ENCODE measurements around the gene PKP1. TPM values are rescaled to one million over a fixed set of nuclear protein-coding genes. Genes with fewer than 3 reads are reported as not detected.

Gene PKP1
- total and polyA plus RNA-seq, 4 experiments from 2014 or later = not detected

DNA sequence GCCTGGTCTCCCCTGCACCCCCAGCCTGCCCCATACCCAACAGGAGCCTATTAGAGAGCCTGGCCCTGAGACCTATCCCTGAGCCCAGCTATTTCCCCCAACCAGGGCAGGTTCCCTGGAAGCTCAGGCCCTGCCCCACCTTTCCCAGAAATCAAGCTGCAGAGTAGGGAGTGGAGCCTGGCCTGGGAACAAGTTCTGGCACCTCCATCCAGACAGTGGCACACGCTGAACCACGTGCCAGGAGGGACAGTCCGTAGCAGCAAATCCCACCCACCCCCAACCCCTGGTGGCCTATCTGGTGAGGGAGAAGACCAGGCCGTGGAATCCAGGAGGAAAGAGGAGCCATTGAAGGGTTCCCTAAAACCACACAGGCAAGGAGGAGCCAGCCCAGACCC is 71.6 kb downstream of the PKP1 start:
- no peak overlapping the region for H3K27ac Mint-ChIP-seq
- H3K4me1 Mint-ChIP-seq = no peaks in the 10 kb centered on the region
- H3K36me3 ChIP-seq (ENCODE audit: insufficient read depth, low read length) = no peaks in the 10 kb centered on the region
- intact Hi-C loops (cut with micrococcal nuclease) = no loop called here
- peaks cover 8 to 23% of the 10 kb centered on the region in 2 donors for H3K27me3 Mint-ChIP-seq
- no peak overlapping the region for H3K4me3 Mint-ChIP-seq
- H3K9me3 Mint-ChIP-seq = no peaks in the 10 kb centered on the region
- CTCF ChIA-PET (ENCODE audit: partially characterized antibody) = no interaction called here
- POLR2A ChIA-PET (ENCODE audit: partially characterized antibody) = no interaction called here
- H3K9me3 ChIP-seq (ENCODE audit: control insufficient read depth in 1 of 2, low read length in 2 of 2) = no peaks in the 10 kb centered on the region
- no peaks in the 10 kb centered on the region for H3K4me1 ChIP-seq (ENCODE audit: insufficient read depth, low read length)
- no peak overlapping the region for H3K27ac ChIP-seq (ENCODE audit: low read depth, low read length)
- no peak for DNase-seq
- H3K27me3 ChIP-seq (ENCODE audit: insufficient read depth, low read length) = no peaks in the 10 kb centered on the region
- H3K36me3 Mint-ChIP-seq = no peaks in the 10 kb centered on the region
- H3K4me3 ChIP-seq (ENCODE audit: low read length in 2 of 2) = no peak overlapping the region

DNA sequence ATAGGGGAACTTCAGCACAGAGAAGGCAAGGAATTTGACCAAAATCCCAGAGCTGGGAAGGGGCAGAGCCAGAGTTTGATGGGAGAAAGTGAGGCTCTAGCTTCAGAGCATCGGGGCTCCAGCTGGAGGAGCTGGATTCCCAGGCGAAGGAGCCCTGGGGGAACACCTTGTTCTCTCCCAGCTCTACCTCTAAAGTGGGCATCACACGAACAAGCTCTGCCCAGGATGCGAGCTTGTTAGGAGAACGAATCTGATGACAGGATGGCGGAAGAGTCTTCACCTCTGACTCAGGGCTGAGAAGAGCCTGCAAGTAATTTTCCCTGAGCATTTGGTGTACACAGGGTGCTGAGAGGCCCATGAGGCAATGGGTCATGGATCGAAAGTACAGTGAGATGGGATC is 72.2 kb downstream of the PKP1 start:
- no peaks in the 10 kb centered on the region for H3K27me3 ChIP-seq (ENCODE audit: insufficient read depth, low read length)
- no peaks in the 10 kb centered on the region for H3K36me3 Mint-ChIP-seq
- H3K4me3 Mint-ChIP-seq = no peak overlapping the region
- H3K27ac ChIP-seq (ENCODE audit: low read depth, low read length) = no peak overlapping the region
- H3K27ac Mint-ChIP-seq = no peak overlapping the region
- H3K4me1 Mint-ChIP-seq = no peaks in the 10 kb centered on the region
- no peak for DNase-seq
- intact Hi-C loops (cut with micrococcal nuclease) = no loop called here
- H3K27me3 Mint-ChIP-seq = peaks cover 8 to 23% of the 10 kb centered on the region in 2 donors
- no peak overlapping the region for H3K4me3 ChIP-seq (ENCODE audit: low read length in 2 of 2)
- H3K9me3 Mint-ChIP-seq = no peaks in the 10 kb centered on the region
- POLR2A ChIA-PET (ENCODE audit: partially characterized antibody) = no interaction called here
- no peaks in the 10 kb centered on the region for H3K4me1 ChIP-seq (ENCODE audit: insufficient read depth, low read length)
- no peaks in the 10 kb centered on the region for H3K9me3 ChIP-seq (ENCODE audit: control insufficient read depth in 1 of 2, low read length in 2 of 2)
- CTCF ChIA-PET (ENCODE audit: partially characterized antibody) = no interaction called here
- H3K36me3 ChIP-seq (ENCODE audit: insufficient read depth, low read length) = no peaks in the 10 kb centered on the region

DNA sequence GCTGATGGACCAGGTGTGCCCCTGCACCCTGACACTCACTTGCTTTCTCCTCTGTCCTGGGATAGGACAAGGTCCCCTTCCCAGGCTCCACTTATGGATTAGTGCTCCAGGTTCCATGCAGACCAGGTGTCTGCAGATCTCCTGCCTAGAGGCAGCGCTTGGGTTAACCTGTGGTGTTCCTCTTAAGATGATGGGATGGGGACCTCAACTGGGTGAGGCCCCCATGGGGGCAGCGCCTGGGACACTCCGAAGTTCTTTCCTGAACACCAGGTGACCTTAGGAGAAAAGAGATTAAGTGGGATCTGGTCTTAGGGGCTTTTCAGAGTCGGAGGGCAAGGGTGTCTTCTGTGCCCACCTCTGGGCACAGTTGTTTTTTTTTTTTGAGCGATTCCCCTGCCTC is 72.9 kb downstream of the PKP1 start:
- no peaks in the 10 kb centered on the region for H3K9me3 ChIP-seq (ENCODE audit: control insufficient read depth in 1 of 2, low read length in 2 of 2)
- no peak for DNase-seq
- no peaks in the 10 kb centered on the region for H3K27me3 ChIP-seq (ENCODE audit: insufficient read depth, low read length)
- H3K4me1 ChIP-seq (ENCODE audit: insufficient read depth, low read length) = no peaks in the 10 kb centered on the region
- no peak overlapping the region for H3K4me3 ChIP-seq (ENCODE audit: low read length in 2 of 2)
- ChIA-PET POLR2A (ENCODE audit: partially characterized antibody) (no interaction called here), CTCF (ENCODE audit: partially characterized antibody) (no interaction called here)
- intact Hi-C loops (cut with micrococcal nuclease) = no loop called here
- Mint-ChIP-seq H3K27me3 (peaks cover 6 to 23% of the 10 kb centered on the region in 2 donors), H3K36me3 (no peaks in the 10 kb centered on the region), H3K4me1 (no peaks in the 10 kb centered on the region), H3K4me3 (no peak overlapping the region), H3K27ac (no peak overlapping the region), H3K9me3 (no peaks in the 10 kb centered on the region)
- H3K27ac ChIP-seq (ENCODE audit: low read depth, low read length) = no peak overlapping the region
- H3K36me3 ChIP-seq (ENCODE audit: insufficient read depth, low read length) = no peaks in the 10 kb centered on the region

DNA sequence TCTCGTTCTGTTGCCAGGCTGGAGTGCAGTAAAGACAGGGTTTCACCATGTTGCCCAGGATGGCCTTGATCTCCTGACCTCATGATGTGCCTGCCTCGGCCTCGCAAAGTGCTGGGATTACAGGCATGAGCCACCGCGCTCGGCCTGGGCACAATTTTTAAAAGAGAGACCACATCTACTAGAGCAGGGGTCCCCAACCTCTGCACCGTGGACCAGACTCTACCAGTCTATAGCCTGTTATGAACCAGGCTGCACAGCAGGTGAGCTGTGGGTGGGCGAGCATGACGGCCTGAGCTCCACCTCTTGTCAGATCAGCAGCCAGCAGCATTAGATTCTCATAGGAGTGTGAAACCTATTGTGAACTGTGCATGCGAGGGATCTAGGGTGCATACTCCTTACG is 73.4 kb downstream of the PKP1 start:
- H3K27ac ChIP-seq (ENCODE audit: low read depth, low read length) = no peak overlapping the region
- H3K36me3 Mint-ChIP-seq = no peaks in the 10 kb centered on the region
- no peak overlapping the region for H3K4me3 Mint-ChIP-seq
- H3K27me3 Mint-ChIP-seq = peaks cover 2 to 19% of the 10 kb centered on the region in 2 donors
- no peaks in the 10 kb centered on the region for H3K4me1 Mint-ChIP-seq
- H3K36me3 ChIP-seq (ENCODE audit: insufficient read depth, low read length) = no peaks in the 10 kb centered on the region
- CTCF ChIA-PET (ENCODE audit: partially characterized antibody) = no interaction called here
- H3K27me3 ChIP-seq (ENCODE audit: insufficient read depth, low read length) = no peaks in the 10 kb centered on the region
- no peaks in the 10 kb centered on the region for H3K4me1 ChIP-seq (ENCODE audit: insufficient read depth, low read length)
- no peaks in the 10 kb centered on the region for H3K9me3 ChIP-seq (ENCODE audit: control insufficient read depth in 1 of 2, low read length in 2 of 2)
- H3K9me3 Mint-ChIP-seq = no peaks in the 10 kb centered on the region
- intact Hi-C loops (cut with micrococcal nuclease) = no loop called here
- H3K27ac Mint-ChIP-seq = no peak overlapping the region
- DNase-seq = no peak
- H3K4me3 ChIP-seq (ENCODE audit: low read length in 2 of 2) = no peak overlapping the region
- POLR2A ChIA-PET (ENCODE audit: partially characterized antibody) = no interaction called here

DNA sequence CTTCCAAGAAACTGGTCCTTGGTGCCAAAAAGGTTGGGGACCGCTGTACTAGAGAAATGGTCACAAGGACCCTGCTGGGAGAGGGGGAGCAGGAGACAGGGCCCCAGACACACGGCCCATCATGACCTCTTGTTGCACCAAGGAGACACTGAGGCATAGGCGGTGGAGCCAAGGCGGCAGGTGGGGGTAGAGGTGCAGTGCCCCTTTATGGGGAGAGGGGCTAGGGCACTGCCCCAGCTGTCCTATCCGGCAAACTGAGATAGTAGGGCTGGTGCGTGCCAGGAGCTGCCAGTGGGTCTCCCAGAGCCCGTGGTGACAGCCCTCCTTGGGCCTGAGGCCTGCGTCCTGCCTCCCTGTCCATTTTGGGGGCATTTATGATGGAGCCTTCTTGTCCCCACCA is 73.9 kb downstream of the PKP1 start:
- no peaks in the 10 kb centered on the region for H3K4me1 ChIP-seq (ENCODE audit: insufficient read depth, low read length)
- no peak for DNase-seq
- Mint-ChIP-seq H3K27me3 (peaks cover 2 to 18% of the 10 kb centered on the region in 2 donors), H3K4me1 (no peaks in the 10 kb centered on the region), H3K36me3 (no peaks in the 10 kb centered on the region), H3K9me3 (no peaks in the 10 kb centered on the region), H3K4me3 (no peak overlapping the region), H3K27ac (no peak overlapping the region)
- intact Hi-C loops (cut with micrococcal nuclease) = no loop called here
- no peaks in the 10 kb centered on the region for H3K9me3 ChIP-seq (ENCODE audit: control insufficient read depth in 1 of 2, low read length in 2 of 2)
- no peak overlapping the region for H3K4me3 ChIP-seq (ENCODE audit: low read length in 2 of 2)
- no peak overlapping the region for H3K27ac ChIP-seq (ENCODE audit: low read depth, low read length)
- H3K27me3 ChIP-seq (ENCODE audit: insufficient read depth, low read length) = no peaks in the 10 kb centered on the region
- no peaks in the 10 kb centered on the region for H3K36me3 ChIP-seq (ENCODE audit: insufficient read depth, low read length)
- POLR2A ChIA-PET (ENCODE audit: partially characterized antibody) = no interaction called here
- CTCF ChIA-PET (ENCODE audit: partially characterized antibody) = no interaction called here

DNA sequence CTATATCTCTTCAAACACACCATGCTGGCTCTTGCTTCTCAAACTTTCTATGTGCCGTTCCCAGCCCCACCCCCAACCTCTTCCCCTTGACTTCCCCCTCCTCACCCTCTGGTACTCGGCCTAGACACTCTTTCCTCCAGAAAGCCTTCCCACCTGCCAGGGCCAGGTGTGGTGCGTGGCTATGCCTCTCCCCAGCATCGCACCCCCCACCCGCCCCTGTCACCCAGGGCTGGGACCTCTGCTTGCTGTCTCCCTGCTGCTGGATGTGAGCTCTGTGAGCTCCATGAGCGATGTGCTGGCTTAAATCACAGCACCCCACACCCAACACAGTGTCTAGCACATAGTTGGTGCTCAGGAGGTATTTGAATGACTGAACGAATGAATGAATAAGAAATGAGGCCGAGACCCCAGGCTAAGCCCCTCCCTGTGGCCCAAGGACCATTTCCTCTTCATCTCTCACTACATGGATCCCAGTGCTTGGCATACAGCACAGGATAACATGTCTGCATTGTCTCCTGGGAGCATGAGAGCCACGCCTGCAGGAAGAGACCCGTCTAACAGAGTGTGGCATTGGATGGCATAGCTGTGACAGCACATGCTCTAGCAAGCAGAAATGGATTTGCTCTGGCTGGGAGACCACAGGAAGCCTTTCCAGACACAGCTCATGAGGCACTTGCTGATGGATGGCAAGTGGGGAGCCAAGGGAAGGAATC is 74.5 kb downstream of the PKP1 start:
- CTCF ChIA-PET (ENCODE audit: partially characterized antibody) = no interaction called here
- no peak overlapping the region for H3K4me3 ChIP-seq (ENCODE audit: low read length in 2 of 2)
- intact Hi-C loops (cut with micrococcal nuclease) = no loop called here

DNA sequence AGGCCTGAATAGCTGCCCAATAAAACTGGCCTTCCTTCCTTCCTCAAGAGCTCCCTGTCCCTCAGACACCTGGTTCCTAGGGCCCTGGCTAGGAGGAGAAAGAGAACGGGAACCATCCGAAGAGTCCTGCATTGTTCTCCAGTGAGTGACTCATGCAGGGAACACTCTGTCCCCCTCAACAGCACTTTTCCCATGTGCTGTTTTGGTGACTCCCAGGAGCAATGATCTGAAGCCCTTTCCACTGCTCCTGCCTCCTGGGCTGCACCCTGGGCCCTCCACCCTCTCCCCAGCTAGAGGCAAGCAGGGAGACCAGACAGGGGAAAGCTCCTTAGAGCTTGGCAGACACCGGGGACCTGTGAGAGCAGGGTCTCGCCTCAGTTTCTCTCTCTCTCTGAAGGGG is 75.3 kb downstream of the PKP1 start:
- intact Hi-C loops (cut with micrococcal nuclease) = no loop called here
- Histone ChIP-seq H3K4me1 (ENCODE audit: insufficient read depth, low read length) (no peaks in the 10 kb centered on the region), H3K27ac (ENCODE audit: low read depth, low read length) (no peak overlapping the region), H3K9me3 (ENCODE audit: control insufficient read depth in 1 of 2, low read length in 2 of 2) (no peaks in the 10 kb centered on the region), H3K4me3 (ENCODE audit: low read length in 2 of 2) (no peak overlapping the region), H3K27me3 (ENCODE audit: insufficient read depth, low read length) (no peaks in the 10 kb centered on the region), H3K36me3 (ENCODE audit: insufficient read depth, low read length) (no peaks in the 10 kb centered on the region)
- CTCF ChIA-PET (ENCODE audit: partially characterized antibody) = no interaction called here
- no peak for DNase-seq
- POLR2A ChIA-PET (ENCODE audit: partially characterized antibody) = no interaction called here
- Mint-ChIP-seq H3K9me3 (no peaks in the 10 kb centered on the region), H3K36me3 (no peaks in the 10 kb centered on the region), H3K4me3 (no peak overlapping the region), H3K27me3 (peaks cover 4 to 18% of the 10 kb centered on the region in 2 donors), H3K27ac (no peak overlapping the region), H3K4me1 (no peaks in the 10 kb centered on the region)

More for the DNA sequence above, 74.5 kb downstream of the PKP1 start:
- no peak overlapping the region for H3K4me3 Mint-ChIP-seq
- H3K36me3 Mint-ChIP-seq = no peaks in the 10 kb centered on the region
- DNase-seq = no peak
- Histone ChIP-seq H3K27me3 (ENCODE audit: insufficient read depth, low read length) (no peaks in the 10 kb centered on the region), H3K36me3 (ENCODE audit: insufficient read depth, low read length) (no peaks in the 10 kb centered on the region), H3K9me3 (ENCODE audit: control insufficient read depth in 1 of 2, low read length in 2 of 2) (no peaks in the 10 kb centered on the region), H3K27ac (ENCODE audit: low read depth, low read length) (no peak overlapping the region), H3K4me1 (ENCODE audit: insufficient read depth, low read length) (no peaks in the 10 kb centered on the region)
- no peaks in the 10 kb centered on the region for H3K9me3 Mint-ChIP-seq
- no peak overlapping the region for H3K27ac Mint-ChIP-seq
- POLR2A ChIA-PET (ENCODE audit: partially characterized antibody) = no interaction called here
- H3K27me3 Mint-ChIP-seq = peaks cover 0 to 18% of the 10 kb centered on the region in 2 donors
- no peaks in the 10 kb centered on the region for H3K4me1 Mint-ChIP-seq

All from CD4-positive, alpha-beta memory T cell (primary cell).